HepG2 (cell line): ENCODE data around the gene STAT6. TPM values are rescaled to one million over a fixed set of nuclear protein-coding genes. Genes with fewer than 3 reads are reported as not detected.
A peak's percentile ranks its signal among the peaks of the same experiment; 100 is the strongest.

Source experiments
- ATAC-seq: fragments of 200-7000 bp; cut with Tn5 transposase; 3 replicates; pipeline ENCODE4 v1.9.1; 2020; ENCODE audit warnings: mild to moderate bottlenecking, moderate library complexity
- BruUV-seq: library from RNA; stranded (reverse); fragments of 400-500 nt; replicated peaks from 2 replicates; lab custom pipeline; 2021; lab: Mats Ljungman, UMichigan
- CTCF ChIA-PET: fragments of 300-600 bp; formaldehyde crosslinking; extraction: SDS; loops from one replicate; lab custom pipeline; 2021; ENCODE audit warnings: low total read pairs, inconsistent platforms, low intra/inter-chr PET ratio; lab: Yijun Ruan, JAX
- POLR2A ChIA-PET: fragments of 350-600 bp; sonication (Branson Sonifier 250); formaldehyde crosslinking; loops from one replicate; lab custom pipeline; 2020; ENCODE audit warnings: antibody characterized with exemption, inconsistent platforms; lab: Yijun Ruan, JAX
- DNase-seq: peaks from one replicate; pipeline ENCODE4 v3.0.0-alpha.2; 2015; ENCODE audit warnings: low spot score
- FAIRE-seq: peaks from 3 replicates; lab custom pipeline; 2011; peaks lifted over from hg19 to GRCh38; lab: Jason Lieb, UNC
- H2AFZ ChIP-seq: one replicate; pipeline ENCODE4 v1.6.1; 2011; ENCODE audit warnings: low read length, inconsistent platforms
- H3K27ac ChIP-seq: fragments of 300-600 bp; 3 replicates; pipeline ENCODE4 v1.8.0; 2011; ENCODE audit warnings: mixed run types, mild to moderate bottlenecking, mixed read lengths, low read length, inconsistent platforms; ENCODE audit not compliant: insufficient read depth; ENCODE audit errors: extremely low read length
- H3K27me3 ChIP-seq, 2 experiments: fragments of 200-600 bp in 1 of 2; 2 replicates in 1 of 2; 3 replicates in 1 of 2; pipeline versions ENCODE4 v1.6.0 to v1.8.0; 2011; ENCODE audit warnings: low read length in 2 of 2, mild to moderate bottlenecking in 2 of 2, moderate library complexity in 2 of 2, inconsistent platforms in 1 of 2; ENCODE audit not compliant: insufficient read depth in 2 of 2, control insufficient read depth in 1 of 2
- H3K36me3 ChIP-seq, 2 experiments: fragments of 200-600 bp in 1 of 2; replicated peaks in 1 of 2; 2 replicates in 1 of 2; 3 replicates in 1 of 2; pipeline versions ENCODE4 v1.5.1 to v1.8.0; 2011; ENCODE audit warnings: low read length in 2 of 2, inconsistent platforms in 1 of 2; ENCODE audit not compliant: insufficient read depth in 2 of 2, control insufficient read depth in 1 of 2
- H3K4me1 ChIP-seq: 2 replicates; pipeline ENCODE4 v1.5.1; 2012; ENCODE audit warnings: low read length, inconsistent platforms; ENCODE audit not compliant: insufficient read depth
- H3K4me2 ChIP-seq: 2 replicates; pipeline ENCODE4 v1.6.0; 2011; ENCODE audit warnings: low read depth, low read length, inconsistent platforms
- H3K4me3 ChIP-seq, 3 experiments: fragments of 200-600 bp in 1 of 3; sonication (generic), shearing (Covaris generic) in 1 of 3; replicated peaks in 1 of 3; 2 replicates each; pipeline ENCODE4 v1.5.1; 2011 to 2016; ENCODE audit warnings: low read length in 3 of 3, inconsistent platforms in 2 of 3, low read depth in 2 of 3, mild to moderate bottlenecking in 2 of 3, control low read depth in 1 of 3, mixed read lengths in 1 of 3; ENCODE audit not compliant: insufficient read depth in 1 of 3
- H3K79me2 ChIP-seq: one replicate; pipeline ENCODE4 v1.6.1; 2011; ENCODE audit warnings: low read length, inconsistent platforms; ENCODE audit not compliant: insufficient read depth
- H3K9ac ChIP-seq: 2 replicates; pipeline ENCODE4 v1.6.0; 2011; ENCODE audit warnings: mild to moderate bottlenecking, low read depth, low read length, inconsistent platforms; ENCODE audit not compliant: insufficient read depth
- H3K9me3 ChIP-seq: 2 replicates; pipeline ENCODE4 v1.5.1; 2012; ENCODE audit warnings: mild to moderate bottlenecking, low read length
- H4K20me1 ChIP-seq: 2 replicates; pipeline ENCODE4 v1.6.0; 2011; ENCODE audit warnings: inconsistent platforms, mild to moderate bottlenecking, low read length, moderate library complexity; ENCODE audit not compliant: insufficient read depth
- ARID5B ChIP-seq: IDR thresholded peaks from 2 replicates; pipeline ENCODE4 v1.4.0; 2020; ENCODE audit warnings: mild to moderate bottlenecking, missing genetic modification reagents
- CERS6 ChIP-seq: sonication (generic); formaldehyde crosslinking; IDR thresholded peaks from 2 replicates; pipeline ENCODE4 v1.5.0; 2020; ENCODE audit warnings: missing genetic modification reagents
- EP300 ChIP-seq, 3 experiments: sonication (generic) in 1 of 3; formaldehyde crosslinking in 1 of 3; IDR thresholded peaks; 2 replicates each; pipeline versions ENCODE4 v1.5.1 to v1.6.1; 2011 to 2020; ENCODE audit warnings: low read depth in 2 of 3, low read length in 2 of 3, borderline replicate concordance in 1 of 3, improper control_type of control experiment in 1 of 3, mild to moderate bottlenecking in 1 of 3, missing genetic modification reagents in 1 of 3, moderate library complexity in 1 of 3
- ETV5 ChIP-seq: IDR thresholded peaks from 2 replicates; pipeline ENCODE4 v1.6.1; 2018; ENCODE audit warnings: missing biosample characterization, missing genetic modification reagents, inconsistent platforms, borderline replicate concordance
- HMGA1 ChIP-seq: sonication (generic); formaldehyde crosslinking; conservative IDR thresholded peaks from 2 replicates; pipeline ENCODE4 v1.4.0; 2020; ENCODE audit warnings: missing genetic modification reagents
- NCOA1 ChIP-seq: sonication (generic); formaldehyde crosslinking; IDR thresholded peaks from 2 replicates; pipeline ENCODE4 v1.9.0; 2021; ENCODE audit warnings: missing genetic modification reagents
- NFKBIZ ChIP-seq: IDR thresholded peaks from 2 replicates; pipeline ENCODE4 v1.6.1; 2018; ENCODE audit warnings: missing genetic modification reagents, missing compliant biosample characterization
- NR2F1 ChIP-seq, 2 experiments: fragments of 450-650 bp in 1 of 2; formaldehyde crosslinking in 1 of 2; IDR thresholded peaks; 2 replicates each; pipeline versions ENCODE4 v1.5.0 to v1.6.1; 2016 to 2020; ENCODE audit warnings: mild to moderate bottlenecking in 1 of 2, missing compliant biosample characterization in 1 of 2, missing genetic modification reagents in 1 of 2, moderate library complexity in 1 of 2
- RARA ChIP-seq: IDR thresholded peaks from 2 replicates; pipeline ENCODE4 v1.6.1; 2016; ENCODE audit warnings: missing genetic modification reagents, missing compliant biosample characterization
- SOX5 ChIP-seq: IDR thresholded peaks from 2 replicates; pipeline ENCODE4 v1.6.1; 2016; ENCODE audit warnings: borderline replicate concordance
- SRY ChIP-seq: sonication (generic); formaldehyde crosslinking; IDR thresholded peaks from 2 replicates; pipeline ENCODE4 v1.8.0; 2022; ENCODE audit warnings: mild to moderate bottlenecking, missing genetic modification reagents
- ZNF609 ChIP-seq: sonication (generic); formaldehyde crosslinking; IDR thresholded peaks from 2 replicates; pipeline ENCODE4 v1.4.0; 2020; ENCODE audit warnings: mild to moderate bottlenecking, missing genetic modification reagents, borderline replicate concordance
- ZNF737 ChIP-seq: sonication (generic); formaldehyde crosslinking; IDR thresholded peaks from 2 replicates; pipeline ENCODE4 v1.5.0; 2020; ENCODE audit warnings: missing genetic modification reagents, mild to moderate bottlenecking, borderline replicate concordance
- WGBS: methylation state at CpG from one replicate; pipeline ENCODE4 v1.1.6; 2017; ENCODE audit warnings: low lambda C conversion rate; 5-methylcytosine and 5-hydroxymethylcytosine counted together
- in situ Hi-C: cut with HindIII; loops from 2 replicates; pipeline ENCODE4 v1.10.0; 2017; ENCODE audit warnings: low pct_unique_long_range_greater_than_20kb; ENCODE audit not compliant: extremely low pct_ligation_motif_present
- intact Hi-C: fragments of 100-400 bp; cut with micrococcal nuclease; formaldehyde crosslinking; loops from one replicate; pipeline ENCODE4 v1.10.0; 2022; ENCODE audit not compliant: unreplicated experiment
- polyA plus RNA-seq, 8 experiments: library from polyadenylated mRNA; depleted of rRNA in 3 of 8; stranded (reverse) in 7 of 8; unstranded in 1 of 8; fragments of >200 nt; fragmentation: Illumina TruSeq in 4 of 8; extraction: Trizol in 4 of 8; gene quantifications; 2 replicates each; pipeline versions ENCODE4 v1.2.1 to v1.2.3, GENCODE V29; 2011 to 2016; ENCODE audit warnings: low read depth in 4 of 8, missing spikeins in 1 of 8, mixed read lengths in 1 of 8; ENCODE audit not compliant: insufficient read depth in 1 of 8
- total RNA-seq, 5 experiments: library from RNA; depleted of rRNA; stranded (reverse); fragments of >200 nt; fragmentation: Illumina TruSeq; extraction: Trizol; gene quantifications; 2 replicates each; pipeline ENCODE4 v1.2.3, GENCODE V29; 2016; ENCODE audit warnings: low read depth in 1 of 5

The STAT6 gene
- total and polyA plus RNA-seq, 2 of the 13 experiments (the other 11 are each of a cell fraction or from before 2014, with no cell fraction given) = 28.0 to 62.2 TPM

- CTCF ChIA-PET = no interaction called here
- TF ChIP-seq ARID5B (peak; percentile 46), ZNF737 (CRISPR knock-in tag) (no peak), NCOA1 (CRISPR knock-in tag) (no peak), RARA (CRISPR knock-in tag) (peak; percentile 85), SRY (CRISPR knock-in tag) (no peak), HMGA1 (CRISPR knock-in tag) (no peak), NFKBIZ (no peak), SOX5 (CRISPR knock-in tag) (peak; percentile 82; the same call in 1 of the 2 replicates), ZNF609 (CRISPR knock-in tag) (peak; percentile 43; the same call in 1 of the 2 replicates), ETV5 (peak; percentile 61; the same call in 1 of the 2 replicates), CERS6 (CRISPR knock-in tag) (no peak), EP300 (IDR thresholded peaks at IDR 0.05; ENCODE audit: low read depth in 2 of 2, low read length in 2 of 2) (peak in 1 of 2 experiments; percentile 44; a peak in 1 of 4 replicates), EP300 (CRISPR knock-in tag; IDR thresholded peaks at IDR 0.05; ENCODE audit: borderline replicate concordance) (no peak), NR2F1 (CRISPR knock-in tag; IDR thresholded peaks at IDR 0.05) (peak; percentile 36 to 41; a peak in 1 of 4 replicates)
These were observed 43.8 kb upstream of the STAT6 start for GRCh38 chr12:57154804-57155434.

More at GRCh38 chr12:57154804-57155434, 43.8 kb upstream of the STAT6 start:
- 79% methylated on average over 5 of the region's 5 CpGs for WGBS
- ATAC-seq (no peak), DNase-seq (peak; percentile 67), FAIRE-seq (no peak)
- Histone ChIP-seq H3K9me3 (no peaks in the 10 kb centered on the region), H3K79me2 (peaks cover 3% of the 10 kb centered on the region), H4K20me1 (no peaks in the 10 kb centered on the region; the same call in 1 of the 2 replicates), H3K27ac (no peak overlapping the region), H3K9ac (no peak overlapping the region), H3K27me3 (no peaks in the 10 kb centered on the region), H3K4me3 (no peak overlapping the region), H3K4me1 (peaks cover 58% of the 10 kb centered on the region), H3K36me3 (peaks cover 49 to 64% of the 10 kb centered on the region in 2 experiments), H2AFZ (no peak overlapping the region), H3K4me2 (no peak overlapping the region; the same call in 1 of the 2 replicates)
- in situ Hi-C loops (no loop called here), intact Hi-C loops (no loop called here)
- no TSS peak for BruUV-seq
- POLR2A ChIA-PET = interaction anchor here (11.4 kb wide), 1 partner anchor 23 kb away, joined by 827 read pairs; the partner anchor contains the start of gene LRP1
